DOHH2 (cell line): ENCODE measurements around the gene HAND1.

ENCODE experiments used
- H3F3A ChIP-seq: fragments of 200-600 bp; sonication (generic), shearing (Covaris generic); 2 replicates; pipeline ENCODE4 v1.6.0; 2016; ENCODE audit warnings: antibody characterized with exemption, mild to moderate bottlenecking; ENCODE audit not compliant: control insufficient read depth, insufficient read depth
- H3K27ac ChIP-seq: fragments of 200-600 bp; sonication (generic); 2 replicates; pipeline ENCODE4 v1.5.1; 2014; ENCODE audit warnings: low read depth, mild to moderate bottlenecking, low read length, moderate library complexity
- H3K27me3 ChIP-seq: fragments of 200-600 bp; sonication (generic); 2 replicates; pipeline ENCODE4 v1.6.1; 2014; ENCODE audit warnings: mild to moderate bottlenecking, low read length, mixed read lengths; ENCODE audit not compliant: control insufficient read depth
- H3K36me3 ChIP-seq: fragments of 200-600 bp; sonication (generic); 2 replicates; pipeline ENCODE4 v1.6.1; 2014; ENCODE audit warnings: mild to moderate bottlenecking, low read length, moderate library complexity, mixed read lengths; ENCODE audit not compliant: control insufficient read depth
- H3K4me1 ChIP-seq: fragments of 200-600 bp; sonication (generic); 2 replicates; pipeline ENCODE4 v1.6.1; 2014; ENCODE audit warnings: mild to moderate bottlenecking, low read length, mixed read lengths; ENCODE audit not compliant: control insufficient read depth
- H3K4me2 ChIP-seq: fragments of 200-600 bp; sonication (generic); 2 replicates; pipeline ENCODE4 v1.6.0; 2014; ENCODE audit warnings: mild to moderate bottlenecking, low read length, moderate library complexity
- H3K4me3 ChIP-seq: fragments of 200-600 bp; sonication (generic); 2 replicates; pipeline ENCODE4 v1.5.1; 2014; ENCODE audit warnings: mild to moderate bottlenecking, low read length, mixed read lengths
- H3K79me2 ChIP-seq: fragments of 200-600 bp; sonication (generic); 2 replicates; pipeline ENCODE4 v1.6.1; 2014; ENCODE audit warnings: mild to moderate bottlenecking, low read length, mixed read lengths; ENCODE audit not compliant: control insufficient read depth
- H3K9me2 ChIP-seq: fragments of 200-600 bp; sonication (generic); replicated peaks from 2 replicates; pipeline ENCODE4 v1.6.1; 2014; ENCODE audit warnings: mild to moderate bottlenecking, low read length, mixed read lengths; ENCODE audit not compliant: control insufficient read depth
- H3K9me3 ChIP-seq: fragments of 200-600 bp; sonication (generic); 2 replicates; pipeline ENCODE4 v1.6.1; 2014; ENCODE audit warnings: antibody characterized with exemption, low read length, mixed read lengths; ENCODE audit not compliant: control insufficient read depth, insufficient read depth
- H4K20me1 ChIP-seq: fragments of 200-600 bp; sonication (generic); 2 replicates; pipeline ENCODE4 v1.6.0; 2014; ENCODE audit warnings: low read depth, mild to moderate bottlenecking, antibody characterized with exemption, low read length, moderate library complexity; ENCODE audit not compliant: control insufficient read depth, insufficient read depth
- EZH2phosphoT487 ChIP-seq: fragments of 200-600 bp; sonication (generic); IDR thresholded peaks from 2 replicates; pipeline ENCODE4 v1.6.1; 2017; ENCODE audit warnings: borderline replicate concordance, mild to moderate bottlenecking, antibody characterized with exemption, low read length, moderate library complexity, mixed read lengths
- TF ChIP-seq, protein P1 (sequence below): fragments of 200-600 bp; sonication (generic); IDR thresholded peaks from one replicate; pipeline ENCODE4 v1.5.1; 2014; ENCODE audit warnings: antibody characterized with exemption, mild to moderate bottlenecking, low read depth, low read length; ENCODE audit not compliant: poor library complexity, severe bottlenecking

Gene HAND1

DNA sequence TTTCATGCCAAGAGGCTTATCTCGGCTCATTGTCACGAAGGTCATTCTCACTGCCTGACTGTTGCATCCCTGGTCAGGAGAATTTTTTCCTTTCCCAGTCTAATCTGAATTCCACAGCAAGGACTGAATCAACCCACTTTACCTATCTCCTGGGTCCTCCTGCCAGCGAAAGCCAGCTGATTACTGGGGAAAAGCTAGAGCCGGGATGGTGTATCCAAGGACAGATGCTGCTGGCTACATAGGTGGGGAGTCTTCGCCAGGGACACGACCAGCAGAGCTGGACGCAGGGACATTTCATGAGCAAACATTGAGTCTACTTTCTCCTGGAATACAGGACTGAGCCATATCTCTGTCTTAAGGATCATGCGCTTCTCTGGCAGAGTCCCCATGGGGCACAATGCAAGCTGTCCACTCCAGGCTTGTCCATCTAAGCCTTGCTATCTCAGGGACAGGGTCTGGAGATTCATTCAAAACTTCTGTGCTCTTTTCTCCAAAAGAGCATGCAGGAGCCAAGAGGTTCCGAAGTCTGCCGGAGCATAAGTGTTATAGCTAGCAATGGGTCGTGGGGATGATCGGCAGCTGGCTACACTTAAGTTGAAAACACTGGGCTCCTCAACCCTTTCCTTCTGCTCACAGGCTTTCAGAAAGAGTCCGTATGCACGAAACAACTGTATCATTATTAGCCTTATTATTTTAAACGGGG, 6.5 kb upstream of the HAND1 start:
- no peaks in the 10 kb centered on the region for H3K79me2 ChIP-seq
- no peak overlapping the region for H3K27ac ChIP-seq
- H4K20me1 ChIP-seq = no peaks in the 10 kb centered on the region
- no peak overlapping the region for H3K4me2 ChIP-seq
- TF ChIP-seq, protein P1, sequence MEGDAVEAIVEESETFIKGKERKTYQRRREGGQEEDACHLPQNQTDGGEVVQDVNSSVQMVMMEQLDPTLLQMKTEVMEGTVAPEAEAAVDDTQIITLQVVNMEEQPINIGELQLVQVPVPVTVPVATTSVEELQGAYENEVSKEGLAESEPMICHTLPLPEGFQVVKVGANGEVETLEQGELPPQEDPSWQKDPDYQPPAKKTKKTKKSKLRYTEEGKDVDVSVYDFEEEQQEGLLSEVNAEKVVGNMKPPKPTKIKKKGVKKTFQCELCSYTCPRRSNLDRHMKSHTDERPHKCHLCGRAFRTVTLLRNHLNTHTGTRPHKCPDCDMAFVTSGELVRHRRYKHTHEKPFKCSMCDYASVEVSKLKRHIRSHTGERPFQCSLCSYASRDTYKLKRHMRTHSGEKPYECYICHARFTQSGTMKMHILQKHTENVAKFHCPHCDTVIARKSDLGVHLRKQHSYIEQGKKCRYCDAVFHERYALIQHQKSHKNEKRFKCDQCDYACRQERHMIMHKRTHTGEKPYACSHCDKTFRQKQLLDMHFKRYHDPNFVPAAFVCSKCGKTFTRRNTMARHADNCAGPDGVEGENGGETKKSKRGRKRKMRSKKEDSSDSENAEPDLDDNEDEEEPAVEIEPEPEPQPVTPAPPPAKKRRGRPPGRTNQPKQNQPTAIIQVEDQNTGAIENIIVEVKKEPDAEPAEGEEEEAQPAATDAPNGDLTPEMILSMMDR = no peak
- no peak for TF ChIP-seq EZH2phosphoT487
- H3K36me3 ChIP-seq = no peaks in the 10 kb centered on the region
- no peaks in the 10 kb centered on the region for H3K9me3 ChIP-seq
- H3K27me3 ChIP-seq = peaks cover 84% of the 10 kb centered on the region
- H3F3A ChIP-seq = no peaks in the 10 kb centered on the region
- no peaks in the 10 kb centered on the region for H3K9me2 ChIP-seq
- no peaks in the 10 kb centered on the region for H3K4me1 ChIP-seq
- no peak overlapping the region for H3K4me3 ChIP-seq

- Histone ChIP-seq H4K20me1 (no peaks in the 10 kb centered on the region), H3K4me1 (no peaks in the 10 kb centered on the region), H3K9me3 (no peaks in the 10 kb centered on the region), H3K4me3 (no peak overlapping the region), H3K79me2 (no peaks in the 10 kb centered on the region), H3K27ac (no peak overlapping the region), H3K9me2 (no peaks in the 10 kb centered on the region), H3K36me3 (no peaks in the 10 kb centered on the region), H3K4me2 (no peak overlapping the region), H3F3A (no peaks in the 10 kb centered on the region), H3K27me3 (peaks cover 83% of the 10 kb centered on the region)
- TF ChIP-seq, protein P1 = no peak
- TF ChIP-seq EZH2phosphoT487 = no peak
These were observed 5.8 kb upstream of the HAND1 start for GRCh38 chr5:154483654-154484392.

DNA sequence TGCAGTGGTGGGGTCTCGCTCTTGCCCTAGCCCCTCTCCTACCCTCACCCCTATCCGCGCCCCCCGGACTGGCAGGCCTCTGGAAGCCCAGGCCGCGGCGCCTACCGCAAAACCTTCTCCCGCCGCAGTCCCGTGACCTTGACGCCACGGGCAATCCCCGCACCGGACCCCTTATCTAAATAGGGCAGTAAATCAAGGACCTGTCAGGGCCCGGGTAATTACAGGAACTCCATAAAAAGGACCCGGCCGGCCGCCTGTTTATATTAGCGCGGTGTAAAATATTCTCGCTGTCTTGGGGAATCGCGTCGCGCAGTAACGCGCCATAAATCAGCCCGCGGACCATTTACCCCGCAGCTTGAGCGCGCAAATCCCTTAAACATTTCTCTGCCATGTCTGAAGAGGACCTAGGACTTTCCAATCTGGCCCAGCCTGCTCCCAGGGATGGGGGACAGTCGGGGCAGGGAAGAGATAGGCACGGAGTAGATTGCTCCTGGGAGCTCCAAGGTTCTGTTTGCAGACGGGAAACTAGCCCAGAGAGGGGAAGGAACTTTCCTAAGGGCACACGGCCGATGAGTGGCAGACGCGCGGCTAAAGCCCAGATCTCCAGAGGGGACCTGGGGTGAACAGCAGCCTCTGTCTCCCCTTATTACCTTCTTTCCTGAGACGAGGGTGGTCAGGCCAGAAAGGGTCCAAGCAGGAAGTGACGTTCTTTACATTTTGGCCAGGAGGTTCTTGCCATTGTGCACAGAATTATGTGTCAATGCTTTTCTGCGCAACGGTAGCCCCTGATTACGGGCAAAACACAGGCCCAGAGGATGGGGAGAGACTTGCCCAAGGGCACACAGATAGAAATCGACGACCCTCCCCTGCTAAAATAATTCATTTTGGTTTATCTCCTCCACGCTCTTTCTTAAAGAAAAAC, 4.8 kb upstream of the HAND1 start:
- no peaks in the 10 kb centered on the region for H3K36me3 ChIP-seq
- H3K4me1 ChIP-seq = no peaks in the 10 kb centered on the region
- H3F3A ChIP-seq = no peaks in the 10 kb centered on the region
- no peaks in the 10 kb centered on the region for H3K9me3 ChIP-seq
- H3K27me3 ChIP-seq = peaks cover 79% of the 10 kb centered on the region
- H4K20me1 ChIP-seq = no peaks in the 10 kb centered on the region
- no peaks in the 10 kb centered on the region for H3K79me2 ChIP-seq
- TF ChIP-seq EZH2phosphoT487 = no peak
- TF ChIP-seq, protein P1 = no peak
- no peaks in the 10 kb centered on the region for H3K9me2 ChIP-seq
- H3K27ac ChIP-seq = no peak overlapping the region
- no peak overlapping the region for H3K4me2 ChIP-seq
- no peak overlapping the region for H3K4me3 ChIP-seq
